Gastrocnemius medialis (tissue), 4 donors: Measurements from ENCODE around the gene SAMD13. TPM values are rescaled to one million over a fixed set of nuclear protein-coding genes. Genes with fewer than 3 reads are reported as not detected.

Experiments used
- ATAC-seq, 2 donors: fragments of 150-250 bp; one replicate each; pipeline ENCODE4 v1.9.1; 2016
- DNase-seq, 2 donors: peaks; one replicate each; pipeline ENCODE4 v3.0.0-alpha.2; 2019
- H3K27ac ChIP-seq, 4 donors: fragments of 200-600 bp; sonication (generic); 1 replicate in 1 of 4; 2 replicates in 3 of 4; pipeline ENCODE4 v1.5.1; 2016 to 2018; ENCODE audit warnings: mild to moderate bottlenecking in 2 of 4, moderate library complexity in 1 of 4
- H3K27me3 ChIP-seq, 3 donors: fragments of 200-600 bp; sonication (generic) in 2 of 3; 1 replicate in 1 of 3; 2 replicates in 2 of 3; pipeline versions ENCODE4 v1.5.1 to v1.6.0; 2016 to 2019; ENCODE audit warnings: mild to moderate bottlenecking in 1 of 3, moderate library complexity in 1 of 3
- H3K36me3 ChIP-seq, 2 donors: fragments of 200-600 bp; sonication (generic) in 1 of 2; one replicate each; pipeline ENCODE4 v1.5.1; 2017 to 2018
- H3K4me1 ChIP-seq, 2 donors: fragments of 200-600 bp; sonication (generic) in 1 of 2; one replicate each; pipeline ENCODE4 v1.5.1; 2016 to 2017; ENCODE audit warnings: mild to moderate bottlenecking in 2 of 2
- H3K4me3 ChIP-seq, 4 donors: fragments of 200-600 bp; sonication (generic) in 3 of 4; 1 replicate in 1 of 4; 2 replicates in 3 of 4; pipeline ENCODE4 v1.5.1; 2016 to 2019; ENCODE audit warnings: mild to moderate bottlenecking in 2 of 4
- H3K9me3 ChIP-seq, 3 donors: fragments of 200-600 bp; sonication (generic) in 2 of 3; 1 replicate in 1 of 3; 2 replicates in 2 of 3; pipeline ENCODE4 v1.5.1; 2016 to 2019
- POLR2A ChIP-seq, 2 donors: fragments of 450-650 bp; IDR thresholded peaks; one replicate each; pipeline ENCODE4 v1.6.1; 2017; ENCODE audit warnings: antibody characterized with exemption in 2 of 2, mild to moderate bottlenecking in 2 of 2, moderate library complexity in 2 of 2
- in situ Hi-C, 4 donors: fragments of 200-750 bp; cut with MboI; loops; one replicate each; pipeline versions ENCODE4 v1.15.0 to v1.8.0; 2017; ENCODE audit warnings: low sequenced_read_pairs in 4 of 4
- intact Hi-C: fragments of 100-400 bp; cut with DNase I; formaldehyde crosslinking; loops from one replicate; pipeline ENCODE4 v1.15.1; 2023; ENCODE audit warnings: low total_unique reads
- total RNA-seq, 4 donors: library from RNA; depleted of rRNA; stranded (reverse); fragments of >200 nt; gene quantifications; one replicate each; pipeline versions ENCODE4 v1.1.0 to v1.2.3, GENCODE V29; 2016
- TF ChIP-seq, protein P1 (sequence below), 5 experiments: fragments of 450-650 bp in 3 of 5; fragments of 200-600 bp in 2 of 5; sonication (generic) in 2 of 5; IDR thresholded peaks in 4 of 5; conservative IDR thresholded peaks in 1 of 5; 1 replicate in 4 of 5; 2 replicates in 1 of 5; pipeline ENCODE4 v1.5.1; 2016 to 2019; ENCODE audit warnings: antibody characterized with exemption in 5 of 5, mild to moderate bottlenecking in 3 of 5, moderate library complexity in 3 of 5

Gene SAMD13
- total RNA-seq, 4 donors from 2014 or later = 1.5 to 10.8 (median 5.4) TPM

DNA sequence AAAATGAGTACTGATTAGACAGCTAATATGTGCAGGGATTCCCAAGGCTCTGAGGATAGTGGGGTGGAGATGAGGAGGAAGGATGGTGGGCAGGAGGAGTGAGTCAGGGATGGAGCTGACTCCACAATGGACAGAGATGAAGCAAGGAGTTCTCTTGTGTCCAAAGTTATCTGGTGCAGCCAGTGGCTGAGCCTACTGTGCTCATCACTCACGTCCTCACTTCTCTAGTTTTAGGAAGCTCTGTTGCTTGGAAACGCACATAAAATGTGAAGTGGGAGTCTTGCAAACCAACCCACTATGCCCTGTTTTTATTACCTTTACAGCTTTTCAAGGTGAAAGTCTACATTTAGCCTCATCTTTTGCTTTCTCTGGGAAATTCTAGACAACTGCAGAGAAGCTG lies 36.5 kb upstream of the SAMD13 start:
- DNase-seq (no peak), ATAC-seq (no peak)
- Histone ChIP-seq H3K4me3 (no peak overlapping the region), H3K27ac (no peak overlapping the region), H3K27me3 (no peaks in the 10 kb centered on the region), H3K4me1 (no peaks in the 10 kb centered on the region), H3K36me3 (no peaks in the 10 kb centered on the region), H3K9me3 (no peaks in the 10 kb centered on the region)
- intact Hi-C loops (no loop called here), in situ Hi-C loops (no loop called here)
- no peak for TF ChIP-seq POLR2A (IDR thresholded peaks at IDR 0.05)
- TF ChIP-seq, protein P1, sequence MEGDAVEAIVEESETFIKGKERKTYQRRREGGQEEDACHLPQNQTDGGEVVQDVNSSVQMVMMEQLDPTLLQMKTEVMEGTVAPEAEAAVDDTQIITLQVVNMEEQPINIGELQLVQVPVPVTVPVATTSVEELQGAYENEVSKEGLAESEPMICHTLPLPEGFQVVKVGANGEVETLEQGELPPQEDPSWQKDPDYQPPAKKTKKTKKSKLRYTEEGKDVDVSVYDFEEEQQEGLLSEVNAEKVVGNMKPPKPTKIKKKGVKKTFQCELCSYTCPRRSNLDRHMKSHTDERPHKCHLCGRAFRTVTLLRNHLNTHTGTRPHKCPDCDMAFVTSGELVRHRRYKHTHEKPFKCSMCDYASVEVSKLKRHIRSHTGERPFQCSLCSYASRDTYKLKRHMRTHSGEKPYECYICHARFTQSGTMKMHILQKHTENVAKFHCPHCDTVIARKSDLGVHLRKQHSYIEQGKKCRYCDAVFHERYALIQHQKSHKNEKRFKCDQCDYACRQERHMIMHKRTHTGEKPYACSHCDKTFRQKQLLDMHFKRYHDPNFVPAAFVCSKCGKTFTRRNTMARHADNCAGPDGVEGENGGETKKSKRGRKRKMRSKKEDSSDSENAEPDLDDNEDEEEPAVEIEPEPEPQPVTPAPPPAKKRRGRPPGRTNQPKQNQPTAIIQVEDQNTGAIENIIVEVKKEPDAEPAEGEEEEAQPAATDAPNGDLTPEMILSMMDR (IDR thresholded peaks at IDR 0.05 in 4 of 5, conservative IDR thresholded peaks at IDR 0.05 in 1 of 5) = no peak

DNA sequence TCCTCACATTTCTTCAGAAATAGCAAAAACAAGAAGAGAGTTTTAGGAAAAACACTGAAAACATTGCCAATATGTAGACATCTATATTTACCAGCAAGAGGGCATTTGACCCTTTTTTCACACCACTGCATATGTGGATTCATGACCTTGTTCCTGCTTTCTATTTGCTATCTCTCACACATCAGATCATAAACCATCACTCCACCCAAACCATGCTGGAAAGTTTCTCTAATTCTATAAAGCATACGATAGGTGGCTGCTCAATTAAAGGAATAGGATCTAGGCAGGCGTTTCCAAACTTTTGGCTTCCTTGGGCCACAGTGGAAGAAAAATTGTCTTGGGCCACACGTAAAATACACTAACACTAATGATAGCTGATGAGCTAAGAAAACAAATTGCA lies 35.6 kb upstream of the SAMD13 start:
- no peaks in the 10 kb centered on the region for H3K36me3 ChIP-seq
- in situ Hi-C loops (no loop called here), intact Hi-C loops (no loop called here)
- ATAC-seq (no peak), DNase-seq (no peak)
- H3K27me3 ChIP-seq = no peaks in the 10 kb centered on the region
- no peaks in the 10 kb centered on the region for H3K9me3 ChIP-seq
- no peak overlapping the region for H3K4me3 ChIP-seq
- TF ChIP-seq, protein P1 (IDR thresholded peaks at IDR 0.05 in 4 of 5, conservative IDR thresholded peaks at IDR 0.05 in 1 of 5) = no peak
- TF ChIP-seq POLR2A (IDR thresholded peaks at IDR 0.05) = no peak
- no peak overlapping the region for H3K27ac ChIP-seq
- no peaks in the 10 kb centered on the region for H3K4me1 ChIP-seq

GRCh38 chr1:84266748-84267147 lies 34.8 kb upstream of the SAMD13 start:
- intact Hi-C loops (no loop called here), in situ Hi-C loops (no loop called here)
- H3K4me1 ChIP-seq = no peaks in the 10 kb centered on the region

GRCh38 chr1:84267476-84267875 lies 34.0 kb upstream of the SAMD13 start:
- H3K4me1 ChIP-seq = no peaks in the 10 kb centered on the region
- ATAC-seq = no peak
- no peaks in the 10 kb centered on the region for H3K36me3 ChIP-seq
- no peak for DNase-seq
- H3K27ac ChIP-seq = no peak overlapping the region
- H3K9me3 ChIP-seq = no peaks in the 10 kb centered on the region
- TF ChIP-seq, protein P1 (IDR thresholded peaks at IDR 0.05 in 4 of 5, conservative IDR thresholded peaks at IDR 0.05 in 1 of 5) = no peak
- no peak for TF ChIP-seq POLR2A (IDR thresholded peaks at IDR 0.05)
- in situ Hi-C loops = no loop called here
- intact Hi-C loops = no loop called here
- no peak overlapping the region for H3K4me3 ChIP-seq
- no peaks in the 10 kb centered on the region for H3K27me3 ChIP-seq

More at GRCh38 chr1:84266748-84267147, 34.8 kb upstream of the SAMD13 start:
- Histone ChIP-seq H3K9me3 (no peaks in the 10 kb centered on the region), H3K36me3 (no peaks in the 10 kb centered on the region), H3K4me3 (no peak overlapping the region), H3K27me3 (no peaks in the 10 kb centered on the region), H3K27ac (no peak overlapping the region)
- DNase-seq (no peak), ATAC-seq (no peak)
- TF ChIP-seq POLR2A (IDR thresholded peaks at IDR 0.05) = no peak
- TF ChIP-seq, protein P1 (IDR thresholded peaks at IDR 0.05 in 4 of 5, conservative IDR thresholded peaks at IDR 0.05 in 1 of 5) = no peak

DNA sequence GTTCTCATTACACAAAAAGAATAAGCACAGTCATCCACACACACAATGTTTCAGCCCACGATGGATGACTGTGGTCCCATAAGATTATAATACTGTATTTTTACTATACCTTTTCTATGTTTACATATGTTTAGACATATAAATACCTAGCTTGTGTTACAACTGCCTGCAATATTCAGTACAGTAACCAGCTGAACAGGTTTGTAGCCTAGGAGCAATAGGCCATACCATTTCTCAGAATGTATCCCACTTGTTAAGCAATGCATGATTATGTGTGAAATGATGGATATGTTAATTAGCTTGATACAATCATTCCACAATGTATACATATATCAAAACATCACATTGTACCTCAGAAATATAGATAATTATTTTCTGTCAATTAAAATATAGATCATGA lies 33.2 kb upstream of the SAMD13 start:
- ATAC-seq (no peak), DNase-seq (no peak)
- no peak overlapping the region for H3K27ac ChIP-seq
- H3K27me3 ChIP-seq = no peaks in the 10 kb centered on the region
- no peaks in the 10 kb centered on the region for H3K9me3 ChIP-seq
- no peaks in the 10 kb centered on the region for H3K4me1 ChIP-seq
- intact Hi-C loops = no loop called here
- H3K4me3 ChIP-seq = no peak overlapping the region
- TF ChIP-seq, protein P1 (IDR thresholded peaks at IDR 0.05 in 4 of 5, conservative IDR thresholded peaks at IDR 0.05 in 1 of 5) = no peak
- TF ChIP-seq POLR2A (IDR thresholded peaks at IDR 0.05) = no peak
- in situ Hi-C loops = no loop called here
- no peaks in the 10 kb centered on the region for H3K36me3 ChIP-seq
